Activated CD8-positive, alpha-beta T cell treated with anti-CD3 and anti-CD28 coated beads for 36 hours (primary cell): Measurements from ENCODE around the gene CAPG. TPM values are rescaled to one million over a fixed set of nuclear protein-coding genes. Genes with fewer than 3 reads are reported as not detected.
"Not testable (repeated sequence)": the region's sequence is repeated elsewhere in the genome, so short reads cannot be mapped to it uniquely, and the experiment has no call there.

Source experiments
- ATAC-seq: fragments of 200-7000 bp; cut with Tn5 transposase; one replicate; pipeline ENCODE4 v1.10.0; 2021; ENCODE audit warnings: mild to moderate bottlenecking, moderate library complexity
- CTCF ChIA-PET: fragments of 350-600 bp; sonication (Branson Sonifier 250); formaldehyde crosslinking; loops from one replicate; lab custom pipeline; 2021; ENCODE audit warnings: antibody characterized with exemption; lab: Charles Lee
- POLR2A ChIA-PET: fragments of 350-600 bp; sonication (Branson Sonifier 250); formaldehyde crosslinking; loops from one replicate; lab custom pipeline; 2021; ENCODE audit warnings: antibody characterized with exemption; lab: Charles Lee
- DNase-seq: peaks from one replicate; pipeline ENCODE4 v3.0.0-alpha.2; 2020
- H3K27ac Mint-ChIP-seq: one replicate; pipeline ENCODE4 v1.8.0; 2021; ENCODE audit warnings: mild to moderate bottlenecking, mixed read lengths
- H3K27me3 Mint-ChIP-seq: one replicate; pipeline ENCODE4 v1.8.0; 2021; ENCODE audit warnings: mixed read lengths
- H3K36me3 Mint-ChIP-seq: one replicate; pipeline ENCODE4 v1.8.0; 2021; ENCODE audit warnings: low read depth, mixed read lengths
- H3K4me1 Mint-ChIP-seq: one replicate; pipeline ENCODE4 v1.8.0; 2021; ENCODE audit warnings: low read depth, mixed read lengths
- H3K4me3 Mint-ChIP-seq: one replicate; pipeline ENCODE4 v1.8.0; 2021; ENCODE audit warnings: mild to moderate bottlenecking, moderate library complexity, mixed read lengths
- H3K9me3 Mint-ChIP-seq: one replicate; pipeline ENCODE4 v1.8.0; 2021; ENCODE audit warnings: mixed read lengths
- intact Hi-C: fragments of 100-400 bp; cut with micrococcal nuclease; formaldehyde crosslinking; loops from one replicate; pipeline ENCODE4 v1.10.0; 2022
- total RNA-seq, 2 experiments: library from RNA; stranded (reverse); gene quantifications; one replicate each; pipeline ENCODE4 v1.2.3, GENCODE V29; 2021
- TF ChIP-seq, protein P1 (sequence below): fragments of 200-600 bp; IDR thresholded peaks from one replicate; pipeline ENCODE4 v1.8.0; 2022; ENCODE audit warnings: antibody characterized with exemption, mild to moderate bottlenecking

CAPG gene
- total RNA-seq, 2 experiments from 2014 or later, result 18.7 to 19.3 TPM

DNA sequence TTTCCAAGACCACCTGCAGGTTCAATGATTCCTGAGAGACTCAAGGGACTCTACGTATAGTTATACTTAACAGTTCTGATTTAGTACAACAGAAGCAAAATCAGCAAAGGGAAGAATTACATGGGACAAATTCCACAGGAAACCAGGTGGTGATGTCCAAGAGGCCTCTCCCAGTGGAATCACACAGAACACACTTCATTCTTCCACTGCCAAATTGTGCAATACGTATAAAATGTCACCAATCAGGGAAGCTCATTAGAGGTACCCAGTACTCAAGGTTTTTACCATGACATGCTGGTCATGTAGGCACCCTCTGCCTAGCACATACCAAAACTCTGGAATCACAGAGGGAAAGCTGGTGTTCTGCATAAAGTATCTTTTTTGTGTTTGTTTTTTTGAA, 22.4 kb downstream of the CAPG start:
- Mint-ChIP-seq H3K27ac (no peak overlapping the region), H3K36me3 (no peaks in the 10 kb centered on the region), H3K27me3 (no peaks in the 10 kb centered on the region), H3K4me1 (peaks cover 3% of the 10 kb centered on the region), H3K4me3 (no peak overlapping the region), H3K9me3 (no peaks in the 10 kb centered on the region)
- ChIA-PET POLR2A (interaction anchor here (1.3 kb wide), 1 partner anchor 33 kb away, joined by 3 read pairs; no protein-coding TSS in a partner anchor), CTCF (interaction anchor here (1.7 to 8.7 kb wide), 3 partner anchors 23 to 173 kb away, joined by 5 to 108 read pairs (median 9); no protein-coding TSS in a partner anchor)
- DNase-seq, result no peak
- ATAC-seq, result no peak
- TF ChIP-seq, protein P1, sequence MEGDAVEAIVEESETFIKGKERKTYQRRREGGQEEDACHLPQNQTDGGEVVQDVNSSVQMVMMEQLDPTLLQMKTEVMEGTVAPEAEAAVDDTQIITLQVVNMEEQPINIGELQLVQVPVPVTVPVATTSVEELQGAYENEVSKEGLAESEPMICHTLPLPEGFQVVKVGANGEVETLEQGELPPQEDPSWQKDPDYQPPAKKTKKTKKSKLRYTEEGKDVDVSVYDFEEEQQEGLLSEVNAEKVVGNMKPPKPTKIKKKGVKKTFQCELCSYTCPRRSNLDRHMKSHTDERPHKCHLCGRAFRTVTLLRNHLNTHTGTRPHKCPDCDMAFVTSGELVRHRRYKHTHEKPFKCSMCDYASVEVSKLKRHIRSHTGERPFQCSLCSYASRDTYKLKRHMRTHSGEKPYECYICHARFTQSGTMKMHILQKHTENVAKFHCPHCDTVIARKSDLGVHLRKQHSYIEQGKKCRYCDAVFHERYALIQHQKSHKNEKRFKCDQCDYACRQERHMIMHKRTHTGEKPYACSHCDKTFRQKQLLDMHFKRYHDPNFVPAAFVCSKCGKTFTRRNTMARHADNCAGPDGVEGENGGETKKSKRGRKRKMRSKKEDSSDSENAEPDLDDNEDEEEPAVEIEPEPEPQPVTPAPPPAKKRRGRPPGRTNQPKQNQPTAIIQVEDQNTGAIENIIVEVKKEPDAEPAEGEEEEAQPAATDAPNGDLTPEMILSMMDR, result no peak
- intact Hi-C loops, result no loop called here

DNA sequence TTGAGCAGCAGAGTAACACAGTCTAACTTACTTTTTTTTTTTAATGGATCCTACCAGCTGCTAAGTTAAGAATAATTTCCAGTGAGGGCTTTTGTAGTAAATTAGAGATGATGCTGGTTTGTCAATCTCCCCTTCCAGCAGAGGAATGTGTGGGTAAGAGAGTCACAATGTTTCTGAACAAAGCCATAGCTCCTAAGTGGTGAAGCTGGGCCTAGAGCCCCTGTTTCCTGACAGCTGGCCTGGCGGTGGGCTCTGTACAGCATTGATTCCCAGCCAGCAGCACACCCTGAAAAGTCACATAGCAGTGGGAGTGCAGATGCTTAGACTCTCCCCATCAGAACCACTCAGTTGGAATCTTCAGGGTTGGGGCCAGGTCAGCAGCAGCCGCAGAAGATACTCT, 24.4 kb downstream of the CAPG start:
- ChIA-PET CTCF (interaction anchor here (1.5 to 2.2 kb wide), 2 partner anchors 11 to 166 kb away, joined by 3 to 13 read pairs; no protein-coding TSS in a partner anchor), POLR2A (interaction anchor here (1.3 kb wide), 1 partner anchor 153 kb away, joined by 4 read pairs; the partner anchor contains the start of gene MAT2A)
- Mint-ChIP-seq H3K27me3 (no peaks in the 10 kb centered on the region), H3K4me1 (no peaks in the 10 kb centered on the region), H3K36me3 (peaks cover 4% of the 10 kb centered on the region), H3K27ac (no peak overlapping the region), H3K4me3 (no peak overlapping the region), H3K9me3 (no peaks in the 10 kb centered on the region)
- intact Hi-C loops, result no loop called here
- TF ChIP-seq, protein P1, result no peak
- ATAC-seq (no peak), DNase-seq (no peak)

DNA sequence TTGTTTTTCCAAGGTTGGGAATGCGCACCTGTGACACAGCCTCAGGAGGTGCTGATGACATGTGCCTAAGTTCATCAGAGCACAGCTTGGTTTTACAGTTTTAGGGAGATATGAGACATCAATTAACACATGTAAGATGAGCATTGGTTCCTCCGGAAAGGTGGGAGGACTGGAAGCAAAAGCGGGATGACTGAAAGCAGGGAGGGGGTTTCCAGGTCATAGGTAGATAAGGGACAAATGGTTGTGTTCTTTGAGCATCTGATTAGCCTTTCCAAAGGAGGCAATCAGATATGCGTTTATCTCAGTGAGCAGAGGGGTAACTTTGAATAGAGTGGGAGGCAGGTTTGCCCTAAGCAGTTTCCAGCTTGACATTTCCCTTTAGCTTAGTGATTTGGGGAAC, 26.3 kb downstream of the CAPG start:
- TF ChIP-seq, protein P1, result no peak
- ChIA-PET POLR2A (interaction anchor here (0.5 to 1.4 kb wide), 4 partner anchors 10 to 196 kb away, joined by 3 read pairs; no protein-coding TSS in a partner anchor), CTCF (interaction anchor here (0.7 to 1.2 kb wide), 3 partner anchors 8 to 36 kb away, joined by 3 read pairs; partner anchors contain the start of genes ELMOD3 and RETSAT)
- no peak for DNase-seq
- intact Hi-C loops, result no loop called here
- Mint-ChIP-seq H3K27me3 (no peaks in the 10 kb centered on the region), H3K4me1 (no peaks in the 10 kb centered on the region), H3K36me3 (peaks cover 18% of the 10 kb centered on the region), H3K27ac (no peak overlapping the region), H3K4me3 (no peak overlapping the region), H3K9me3 (peaks cover 5% of the 10 kb centered on the region)
- ATAC-seq, result no peak

DNA sequence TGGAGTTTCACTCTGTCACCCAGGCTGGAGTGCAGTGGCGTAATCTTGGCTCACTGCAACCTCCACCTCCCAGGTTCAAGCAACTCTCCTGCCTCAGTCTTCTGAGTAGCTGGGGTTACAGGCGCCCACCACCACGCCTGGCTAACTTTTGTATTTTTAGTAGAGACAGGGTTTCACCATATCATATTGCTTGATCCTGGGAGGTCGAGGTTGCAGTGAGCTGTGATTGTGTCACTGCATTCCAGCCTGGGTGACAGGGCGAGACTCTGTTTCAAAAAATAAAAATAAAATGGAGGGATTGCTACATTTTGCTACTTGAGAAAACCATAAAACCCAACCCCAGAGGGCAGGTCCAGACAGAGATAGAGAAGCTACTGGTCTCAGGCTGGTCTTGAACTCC, 27.0 kb downstream of the CAPG start:
- H3K27ac Mint-ChIP-seq, DNase-seq, H3K4me3 Mint-ChIP-seq, H3K9me3 Mint-ChIP-seq, H3K27me3 Mint-ChIP-seq, intact Hi-C loops, ATAC-seq, H3K4me1 Mint-ChIP-seq: not testable (repeated sequence)
- H3K36me3 Mint-ChIP-seq, result peaks cover 25% of the 10 kb centered on the region
- ChIA-PET CTCF (interaction anchor here (0.7 to 1.1 kb wide), 2 partner anchors 9 to 29 kb away, joined by 3 read pairs; partner anchors contain the start of genes ELMOD3 and RETSAT), POLR2A (interaction anchor here (1.1 kb wide), 1 partner anchor 24 kb away, joined by 3 read pairs; no protein-coding TSS in a partner anchor)

DNA sequence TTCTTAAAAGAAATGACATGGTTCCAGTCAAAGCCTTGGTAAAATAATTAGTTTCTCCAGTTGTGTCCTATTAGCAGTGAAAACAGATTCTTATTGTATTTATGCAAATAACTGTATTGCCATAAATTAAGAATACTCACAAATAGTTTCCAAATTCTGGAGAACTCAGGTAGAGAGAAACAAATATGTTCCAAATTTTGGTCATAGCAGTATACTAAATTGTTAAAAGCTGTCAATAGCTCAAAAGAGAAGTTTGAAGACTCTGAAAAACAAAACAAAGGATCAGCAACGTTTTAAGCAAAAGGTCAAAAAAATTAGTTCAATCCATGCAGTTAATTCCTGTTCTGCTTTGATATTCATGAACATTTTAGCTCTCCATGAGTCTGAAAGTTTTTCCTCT, 30.1 kb downstream of the CAPG start:
- CTCF ChIA-PET, result no interaction called here
- Mint-ChIP-seq H3K27me3 (no peaks in the 10 kb centered on the region), H3K36me3 (peaks cover 33% of the 10 kb centered on the region), H3K4me3 (no peak overlapping the region), H3K9me3 (peaks cover 5% of the 10 kb centered on the region), H3K4me1 (no peaks in the 10 kb centered on the region), H3K27ac (no peak overlapping the region)
- TF ChIP-seq, protein P1, result no peak
- POLR2A ChIA-PET, result no interaction called here
- DNase-seq (no peak), ATAC-seq (no peak)
- intact Hi-C loops, result no loop called here
